Iris pigment epithelial cell (primary cell): ENCODE results near the gene MIER1.
A peak's percentile ranks its signal among the peaks of the same experiment; 100 is the strongest.
"Not testable (repeated sequence)": the region's sequence is repeated elsewhere in the genome, so short reads cannot be mapped to it uniquely, and the experiment has no call there.

ENCODE experiments used
- DNase-seq: peaks from one replicate; pipeline ENCODE4 v3.0.0-alpha.2; 2011; ENCODE audit warnings: low read depth

Gene MIER1

DNA sequence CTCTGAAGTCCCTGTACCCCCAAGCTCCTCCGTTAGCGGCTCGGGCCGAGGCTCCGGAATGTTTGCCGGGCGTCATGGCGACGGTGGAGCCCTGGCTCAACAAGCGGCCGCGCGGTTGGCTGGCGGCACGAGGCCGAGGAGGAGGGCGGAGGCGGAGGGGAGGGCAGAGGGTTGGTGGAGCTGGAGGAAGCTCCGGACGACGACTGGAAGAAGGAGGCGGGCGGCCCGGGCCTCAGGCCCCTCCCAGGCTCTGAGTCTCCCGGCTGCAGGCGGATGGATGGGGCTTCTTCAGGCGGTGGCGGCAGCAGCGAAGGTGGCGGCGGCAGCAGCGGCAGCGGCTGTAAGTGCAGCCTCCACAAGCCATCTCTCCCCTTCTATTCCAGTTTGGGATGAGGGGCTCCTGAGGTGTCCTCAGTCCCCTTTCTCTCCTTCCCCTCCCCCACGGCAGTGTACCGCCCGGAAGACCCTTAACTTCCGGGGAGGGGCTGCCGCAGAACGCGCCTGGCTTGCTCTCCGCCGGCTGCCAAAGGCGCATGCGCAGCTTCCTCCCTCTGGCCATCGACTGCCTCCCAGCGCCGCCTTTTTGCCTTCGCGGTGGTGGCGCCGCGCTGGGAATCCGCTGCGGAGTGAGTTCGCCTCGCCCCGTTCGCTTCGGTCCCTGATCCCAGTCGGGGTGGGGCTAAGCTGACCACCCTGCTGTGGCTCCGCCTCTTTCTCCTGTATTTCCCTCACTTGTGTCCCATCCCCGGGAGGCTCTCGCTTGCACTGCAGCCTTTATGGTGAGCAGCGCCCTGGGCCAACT lies at the start of gene MIER1, which contains the start of gene DNAI4:
Gene MIER1, plus strand, starts transcription at position 235 of the 802 bp plus-strand sequence. Its CDS starts 39 bp downstream, at position 274.
Gene DNAI4, minus strand, starts transcription at position 101 of the 802 bp plus-strand sequence. Its CDS starts 25 bp downstream, at position 76.
- peak; percentile 98 for DNase-seq

DNA sequence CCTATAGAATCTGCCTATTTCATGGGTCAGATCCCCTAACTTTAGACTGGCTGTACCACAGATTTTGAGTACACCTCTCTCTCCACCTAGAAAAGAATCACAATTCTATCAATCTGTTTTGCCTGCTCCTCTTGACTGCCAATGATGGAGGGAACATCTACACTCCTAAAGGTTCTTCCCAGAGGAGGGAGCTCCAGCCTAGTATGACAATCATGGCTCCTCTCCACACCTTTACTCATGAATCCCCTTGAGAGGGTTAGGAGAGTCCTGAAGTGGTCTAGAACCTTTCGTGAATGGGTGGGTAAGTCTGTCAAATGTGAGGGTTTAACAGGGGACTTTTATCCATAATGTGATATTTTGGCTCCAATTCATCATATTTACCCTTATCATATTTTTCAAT lies 48.1 kb upstream of the MIER1 start:
- DNase-seq, result no peak

DNA sequence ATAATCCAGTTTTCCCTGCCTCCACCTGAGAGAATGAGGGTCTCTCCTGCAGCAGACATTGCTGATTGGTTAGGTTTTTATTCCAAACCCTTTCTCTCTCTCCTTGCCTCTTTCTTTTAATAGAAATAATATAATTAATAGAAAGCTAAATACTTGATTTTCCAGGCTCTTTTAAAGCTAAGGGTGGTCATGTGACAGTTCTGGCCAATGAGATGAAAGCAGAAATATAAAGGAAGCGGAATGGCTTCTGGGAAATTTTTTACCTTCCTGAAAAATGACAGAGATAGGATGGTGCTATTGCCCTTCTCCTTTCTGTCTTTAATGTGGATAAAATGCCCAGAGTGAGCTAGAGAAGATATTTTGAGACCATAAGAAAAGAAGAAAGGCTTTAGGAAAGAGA lies 35.8 kb upstream of the MIER1 start:
- DNase-seq, result no peak

GRCh38 chr1:66890621-66891020 lies 34.2 kb upstream of the MIER1 start:
- no peak for DNase-seq

DNA sequence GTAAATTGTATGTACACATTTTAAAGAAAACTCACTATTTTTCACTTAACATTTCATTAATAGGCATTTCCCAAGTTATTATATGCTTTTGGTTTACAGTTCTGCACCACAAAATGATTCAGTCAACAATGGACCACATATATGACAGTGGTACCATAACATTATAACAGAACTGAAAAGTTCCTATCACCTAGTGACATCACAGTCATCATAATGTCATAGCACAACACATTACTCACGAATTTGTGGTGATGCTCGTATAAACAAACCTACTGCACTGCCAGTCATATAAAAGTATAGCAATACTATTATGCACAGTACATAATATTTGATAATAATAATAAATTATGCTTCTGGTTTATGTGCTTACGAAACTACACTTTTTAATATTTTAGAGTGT lies 31.1 kb upstream of the MIER1 start:
- no peak for DNase-seq

DNA sequence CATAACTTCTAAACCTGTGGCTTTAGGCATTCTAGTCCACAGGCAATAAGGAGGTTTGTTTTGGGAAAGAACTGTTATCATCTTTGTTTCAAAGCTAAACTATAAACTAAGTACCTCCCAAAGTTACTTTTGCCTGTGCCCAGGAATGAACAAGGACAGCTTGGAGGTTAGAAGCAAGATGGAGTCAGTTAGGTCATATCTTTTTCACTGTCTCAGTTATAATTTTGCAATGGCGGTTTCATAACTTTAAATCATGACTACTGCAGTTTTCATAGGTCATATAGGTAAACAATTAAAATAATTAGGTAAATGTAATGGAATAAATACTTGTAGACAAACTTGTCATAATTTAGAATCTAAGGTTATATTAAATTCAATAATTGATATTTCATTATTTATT lies 9.6 kb upstream of the MIER1 start:
- not testable (repeated sequence) for DNase-seq

- DNase-seq, result peak; percentile 29
Measured at GRCh38 chr1:66916320-66916719, 8.5 kb upstream of the MIER1 start.

DNA sequence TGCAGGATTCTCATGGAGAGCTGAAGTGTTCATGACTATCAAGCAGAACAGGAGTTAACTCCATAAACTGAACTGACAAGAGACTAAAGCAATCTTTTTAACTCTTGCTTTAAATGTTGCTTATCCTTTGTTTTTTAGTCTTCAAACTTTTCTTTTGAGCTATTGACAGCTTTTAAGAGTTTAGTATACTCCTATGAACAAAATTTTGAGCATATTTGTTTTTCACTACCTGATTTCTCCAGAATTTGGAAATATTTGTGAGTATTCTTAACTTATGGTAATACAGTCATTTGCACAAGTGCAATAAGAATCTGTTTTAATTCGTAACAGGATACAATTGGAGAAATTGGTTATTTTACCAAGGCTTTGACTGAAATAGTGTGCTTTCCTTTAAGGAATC lies 7.3 kb upstream of the MIER1 start:
- DNase-seq, result no peak

DNA sequence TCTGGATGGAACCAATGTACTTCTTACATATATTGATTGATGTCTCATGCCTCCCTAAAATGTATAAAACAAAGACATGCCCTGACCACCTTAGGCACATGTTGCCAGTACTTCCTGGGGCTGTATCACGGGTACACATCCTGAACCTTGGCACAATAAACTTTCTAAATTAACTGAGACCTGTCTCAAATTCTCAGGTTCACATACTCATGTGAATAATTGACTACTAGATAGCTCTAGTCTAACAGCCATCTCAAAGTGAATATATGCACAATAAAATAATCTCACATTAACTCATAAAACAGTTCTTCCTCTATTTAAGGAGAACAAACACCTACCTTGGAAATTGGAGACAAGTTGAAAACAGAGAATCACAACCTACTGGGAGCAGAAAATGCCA lies 5.7 kb upstream of the MIER1 start:
- DNase-seq, result no peak

DNA sequence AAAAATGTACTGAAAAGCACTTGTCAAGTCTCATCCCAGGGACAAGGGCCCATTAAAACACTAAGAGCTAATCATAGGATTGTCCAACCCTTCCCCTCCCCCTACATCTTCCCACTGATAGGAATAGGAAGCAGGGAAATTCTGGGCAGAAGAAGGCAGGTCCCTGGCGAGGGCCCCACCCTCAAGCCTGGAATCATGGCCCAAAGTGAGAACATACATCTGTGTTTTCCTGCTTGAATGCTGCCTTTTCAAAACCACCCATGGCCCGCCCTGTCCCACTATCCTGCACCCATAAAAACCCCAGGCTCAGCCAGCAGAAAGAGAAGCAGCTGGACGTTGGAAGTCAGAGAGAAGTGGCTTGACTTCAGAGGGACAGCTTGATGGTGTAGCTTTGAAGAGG lies 5.0 kb upstream of the MIER1 start:
- no peak for DNase-seq

DNA sequence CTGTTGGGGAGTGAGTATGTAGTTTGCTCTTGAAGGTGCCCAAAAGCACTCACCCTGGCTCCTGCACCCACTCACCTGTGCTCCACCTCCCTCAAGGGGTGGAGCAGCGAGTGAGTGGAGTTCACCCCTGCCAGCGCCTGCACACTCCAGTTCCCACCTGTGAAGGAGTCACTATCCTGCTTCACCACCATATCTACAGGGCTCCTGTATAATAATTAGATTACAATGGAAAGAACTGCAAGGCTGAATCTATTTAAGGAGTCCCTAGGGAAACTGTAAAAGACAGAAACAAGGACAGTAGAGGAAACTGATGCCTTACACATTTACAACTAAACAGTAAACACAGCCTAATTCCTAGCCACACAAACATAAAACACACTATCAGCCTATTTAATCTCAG lies 4.2 kb upstream of the MIER1 start:
- DNase-seq, result no peak

GRCh38 chr1:66925558-66925910 lies 744 bp downstream of the MIER1 start:
- no peak for DNase-seq

DNA sequence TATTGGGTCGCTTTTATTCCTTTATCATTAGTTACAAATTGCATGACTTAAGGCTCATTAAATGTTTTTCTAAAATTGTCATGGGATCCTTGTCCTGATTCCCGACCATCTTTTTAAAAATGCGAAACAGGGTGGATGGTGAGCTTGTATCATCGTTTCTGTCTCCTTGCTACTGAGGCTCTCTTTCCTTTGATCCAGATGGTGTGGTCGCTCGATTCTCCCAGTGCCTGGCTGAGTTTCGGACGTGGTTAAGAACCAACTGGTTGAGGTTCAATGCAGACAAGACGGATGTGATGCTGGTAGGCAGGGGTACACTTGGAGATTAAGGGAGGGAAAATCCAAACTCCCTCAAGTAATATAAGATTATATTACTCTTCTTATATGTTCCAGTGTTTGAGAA lies 1.2 kb downstream of the MIER1 start:
- DNase-seq, result no peak

GRCh38 chr1:66927528-66927927 lies 2.7 kb downstream of the MIER1 start:
- no peak for DNase-seq

GRCh38 chr1:66929146-66929688 lies 4.4 kb downstream of the MIER1 start:
- no peak for DNase-seq

- no peak for DNase-seq
Measured at GRCh38 chr1:66929691-66929998, 4.9 kb downstream of the MIER1 start.

DNA sequence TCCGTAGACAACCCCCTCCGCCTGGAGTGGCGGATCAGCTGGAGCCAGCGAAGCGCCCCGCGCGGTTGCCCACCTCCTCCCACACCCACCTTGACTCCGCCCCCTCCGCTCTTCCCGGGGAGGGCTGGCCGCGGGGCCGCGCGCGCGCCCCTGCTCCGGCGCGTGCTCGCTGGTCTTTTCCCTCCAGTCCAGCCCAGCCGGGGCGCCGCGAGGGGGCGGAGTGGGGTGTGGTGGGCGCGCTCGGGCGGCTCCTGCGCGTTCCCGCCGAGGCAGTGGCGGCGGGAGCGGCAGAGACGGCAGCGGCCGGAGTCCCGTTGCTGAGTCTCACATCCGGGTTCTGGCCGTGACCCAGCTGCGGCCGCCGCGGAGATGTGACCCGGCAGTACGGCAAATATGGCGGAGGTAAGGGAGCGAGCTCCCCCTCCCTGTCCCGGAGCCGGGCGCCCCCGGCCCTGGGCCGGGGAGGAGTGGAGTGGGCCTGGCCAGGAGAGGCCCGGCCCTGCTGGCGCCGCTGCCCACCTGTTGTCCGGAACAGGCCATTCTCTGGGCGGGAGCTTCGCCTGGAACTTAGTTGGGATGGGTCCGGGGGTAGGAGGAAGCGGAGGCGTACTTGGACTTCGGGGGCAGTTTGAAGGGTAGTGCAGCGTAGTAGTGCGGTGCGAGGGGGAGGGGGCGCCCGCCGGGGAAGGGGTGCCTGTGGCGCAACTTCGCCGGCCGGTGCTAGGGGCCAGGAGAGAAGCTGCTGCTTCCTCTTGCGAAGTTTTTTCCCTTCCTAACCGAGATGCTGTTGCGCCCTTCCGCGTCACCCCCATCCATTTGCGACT lies 5.4 kb downstream of the MIER1 start:
- peak; percentile 94 for DNase-seq

DNA sequence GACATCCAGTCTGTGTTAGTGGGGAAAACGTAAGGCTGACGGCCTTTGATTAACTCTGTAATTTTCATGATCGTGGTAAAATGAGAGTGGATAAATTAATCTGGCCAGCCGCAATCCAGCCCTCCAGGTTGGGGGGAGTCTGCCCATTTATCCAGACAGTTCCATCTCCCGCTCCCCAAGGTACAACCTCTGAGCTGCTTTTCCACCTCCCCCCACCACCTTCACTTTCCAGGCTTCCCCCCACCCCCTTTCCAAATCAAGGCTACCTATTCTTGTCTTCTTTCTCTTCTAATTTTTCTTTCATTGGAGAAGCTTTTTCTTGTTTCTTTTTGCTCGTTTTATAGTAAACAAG lies 6.0 kb downstream of the MIER1 start:
- no peak for DNase-seq

- DNase-seq, result no peak
Measured at GRCh38 chr1:66931590-66931989, 6.8 kb downstream of the MIER1 start.

GRCh38 chr1:66932291-66932690 lies 7.5 kb downstream of the MIER1 start:
- DNase-seq, result no peak

- DNase-seq, result no peak
Measured at GRCh38 chr1:66933887-66934700, 9.3 kb downstream of the MIER1 start.

DNA sequence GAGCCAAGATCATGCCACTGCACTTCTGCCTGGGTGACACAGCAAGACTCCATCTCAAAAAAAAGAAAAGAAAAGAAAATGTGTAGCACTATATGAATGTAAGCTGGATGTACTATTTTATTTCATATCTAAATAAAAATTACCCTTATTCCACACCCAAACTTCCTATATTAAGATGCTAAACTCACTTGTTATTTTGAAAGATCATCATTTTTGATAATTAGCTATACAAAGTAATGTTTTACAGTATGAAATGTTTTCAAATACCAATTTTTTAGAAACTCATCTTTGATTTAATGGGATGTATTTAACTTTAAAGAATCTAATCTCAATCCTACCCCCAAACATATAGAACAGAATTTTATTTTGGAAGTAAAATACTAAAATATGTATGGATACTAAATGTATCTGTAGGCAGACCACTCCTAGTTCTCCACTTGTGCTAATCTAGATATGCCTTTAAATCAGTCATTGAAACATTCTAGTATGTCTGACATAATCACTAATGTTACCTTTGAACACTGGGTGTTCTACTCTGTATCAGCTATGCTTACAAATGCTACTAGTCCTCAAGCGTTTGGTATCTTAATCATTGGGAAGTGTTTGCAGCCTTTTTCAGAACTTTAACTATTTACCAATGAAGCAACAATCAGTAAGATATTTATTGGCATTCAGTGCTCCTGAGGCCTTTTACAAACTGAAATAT lies 12.9 kb downstream of the MIER1 start:
- no peak for DNase-seq
